HG03108 (cell line): Measurements from ENCODE around the gene ATP5PF.
"Not testable (repeated sequence)": the region's sequence is repeated elsewhere in the genome, so short reads cannot be mapped to it uniquely, and the experiment has no call there.

Source experiments
- ATAC-seq: cut with Tn5 transposase; IDR thresholded peaks from one replicate; pipeline ENCODE4 v1.9.1; 2021; ENCODE audit warnings: moderate library complexity; ENCODE audit not compliant: unreplicated experiment

ATP5PF gene

GRCh38 chr21:25734904-25735645 lies at the start of gene ATP5PF, which contains the start of gene GABPA:
ATP5PF (minus strand) TSS chr21:25734904; CDS start chr21:25729794, 5,110 bp downstream.
GABPA (plus strand) TSS chr21:25734972; CDS start chr21:25741599, 6,627 bp downstream.
- peak; percentile 85 for ATAC-seq

GRCh38 chr21:25778126-25778875 lies 43.6 kb upstream of the ATP5PF start:
- ATAC-seq = not testable (repeated sequence)

- no peak for ATAC-seq
Measured at GRCh38 chr21:25776440-25776839, 41.7 kb upstream of the ATP5PF start.

GRCh38 chr21:25772686-25773085 lies 38.0 kb upstream of the ATP5PF start:
- no peak for ATAC-seq

GRCh38 chr21:25767921-25768320 lies 33.2 kb upstream of the ATP5PF start:
- no peak for ATAC-seq

- no peak for ATAC-seq
Measured at GRCh38 chr21:25764065-25764464, 29.4 kb upstream of the ATP5PF start.

GRCh38 chr21:25760677-25761076 lies 26.0 kb upstream of the ATP5PF start:
- no peak for ATAC-seq

GRCh38 chr21:25760061-25760460 lies 25.4 kb upstream of the ATP5PF start:
- ATAC-seq = no peak

- ATAC-seq = no peak
Measured at GRCh38 chr21:25759573-25759972, 24.9 kb upstream of the ATP5PF start.

GRCh38 chr21:25757531-25757930 lies 22.8 kb upstream of the ATP5PF start:
- no peak for ATAC-seq

GRCh38 chr21:25756190-25756932 lies 21.7 kb upstream of the ATP5PF start:
- ATAC-seq = no peak

GRCh38 chr21:25752416-25752815 lies 17.7 kb upstream of the ATP5PF start:
- no peak for ATAC-seq

- no peak for ATAC-seq
Measured at GRCh38 chr21:25750085-25750484, 15.4 kb upstream of the ATP5PF start.

GRCh38 chr21:25744854-25745253 lies 10.2 kb upstream of the ATP5PF start:
- no peak for ATAC-seq

GRCh38 chr21:25742900-25743299 lies 8.2 kb upstream of the ATP5PF start:
- ATAC-seq = no peak

- ATAC-seq = no peak
Measured at GRCh38 chr21:25737421-25737820, 2.7 kb upstream of the ATP5PF start.

- ATAC-seq = peak; percentile 8
Measured at GRCh38 chr21:25735646-25736597, 1.2 kb upstream of the ATP5PF start.

GRCh38 chr21:25734654-25734903 lies 125 bp downstream of the ATP5PF start:
- no peak for ATAC-seq

- peak; percentile 6 for ATAC-seq
Measured at GRCh38 chr21:25733859-25734653, 648 bp downstream of the ATP5PF start.
